GM13976 (cell line): ENCODE results near the gene CNTNAP4.

Source experiments
- DNase-seq: peaks from one replicate; pipeline ENCODE4 v3.0.0; 2012; ENCODE audit warnings: low spot score
- in situ Hi-C: fragments of 300-500 bp; cut with MboI; formaldehyde crosslinking; loops from one replicate; pipeline ENCODE4 v1.12.0; 2022; ENCODE audit warnings: low sequenced_read_pairs, mixed read lengths, inconsistent platforms; ENCODE audit not compliant: unreplicated experiment
- TF ChIP-seq, protein P1 (sequence below): IDR thresholded peaks from 2 replicates; pipeline ENCODE4 v1.5.1; 2012; ENCODE audit warnings: borderline replicate concordance, mild to moderate bottlenecking; ENCODE audit not compliant: insufficient read depth; ENCODE audit errors: extremely low read depth, missing control alignments, control extremely low read depth

Gene CNTNAP4

GRCh38 chr16:76502555-76502954, 225.4 kb downstream of the CNTNAP4 start:
- in situ Hi-C loops: no loop called here
- no peak for DNase-seq
- TF ChIP-seq, protein P1, sequence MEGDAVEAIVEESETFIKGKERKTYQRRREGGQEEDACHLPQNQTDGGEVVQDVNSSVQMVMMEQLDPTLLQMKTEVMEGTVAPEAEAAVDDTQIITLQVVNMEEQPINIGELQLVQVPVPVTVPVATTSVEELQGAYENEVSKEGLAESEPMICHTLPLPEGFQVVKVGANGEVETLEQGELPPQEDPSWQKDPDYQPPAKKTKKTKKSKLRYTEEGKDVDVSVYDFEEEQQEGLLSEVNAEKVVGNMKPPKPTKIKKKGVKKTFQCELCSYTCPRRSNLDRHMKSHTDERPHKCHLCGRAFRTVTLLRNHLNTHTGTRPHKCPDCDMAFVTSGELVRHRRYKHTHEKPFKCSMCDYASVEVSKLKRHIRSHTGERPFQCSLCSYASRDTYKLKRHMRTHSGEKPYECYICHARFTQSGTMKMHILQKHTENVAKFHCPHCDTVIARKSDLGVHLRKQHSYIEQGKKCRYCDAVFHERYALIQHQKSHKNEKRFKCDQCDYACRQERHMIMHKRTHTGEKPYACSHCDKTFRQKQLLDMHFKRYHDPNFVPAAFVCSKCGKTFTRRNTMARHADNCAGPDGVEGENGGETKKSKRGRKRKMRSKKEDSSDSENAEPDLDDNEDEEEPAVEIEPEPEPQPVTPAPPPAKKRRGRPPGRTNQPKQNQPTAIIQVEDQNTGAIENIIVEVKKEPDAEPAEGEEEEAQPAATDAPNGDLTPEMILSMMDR: no peak

DNA sequence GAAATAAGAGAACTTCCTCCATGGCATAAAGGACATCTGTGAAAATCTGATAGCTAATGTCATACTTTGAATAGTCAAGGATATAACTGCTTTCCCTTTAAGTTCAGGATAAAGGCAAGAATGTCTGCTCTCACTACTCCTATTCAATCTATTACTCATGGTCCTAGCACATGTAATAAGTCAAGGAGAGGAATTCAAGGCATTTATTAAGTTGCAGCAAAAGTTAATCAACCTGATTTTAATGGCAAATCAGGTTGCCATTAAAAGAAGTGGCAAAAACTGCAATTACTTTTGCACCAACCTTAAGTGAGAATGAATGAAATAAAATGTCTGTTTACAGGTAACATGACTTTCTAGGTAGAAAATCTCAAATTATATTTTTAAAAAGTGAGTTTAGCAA, 225.9 kb downstream of the CNTNAP4 start:
- DNase-seq: no peak
- in situ Hi-C loops: no loop called here
- TF ChIP-seq, protein P1: no peak

DNA sequence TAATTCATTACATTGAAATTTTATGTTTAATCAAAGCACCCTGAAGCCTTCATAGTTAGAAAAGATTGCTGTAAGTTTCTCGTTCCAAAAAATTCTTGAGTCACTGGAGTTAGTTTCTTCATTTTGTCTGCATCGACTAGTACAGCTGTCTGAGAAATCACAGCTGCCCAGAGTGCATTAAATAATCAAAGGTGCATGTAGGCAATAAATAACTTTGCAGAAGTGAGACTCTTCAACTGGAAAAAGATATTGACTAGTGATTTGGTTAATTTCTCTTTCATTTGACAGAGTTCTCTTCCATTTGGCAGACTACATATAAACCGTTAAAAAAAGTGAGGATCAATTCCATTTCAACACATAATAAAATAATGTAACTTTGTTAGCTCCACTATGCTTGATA, 234.0 kb downstream of the CNTNAP4 start:
- in situ Hi-C loops: no loop called here
- TF ChIP-seq, protein P1: no peak
- no peak for DNase-seq

- DNase-seq: no peak
- in situ Hi-C loops: no loop called here
- TF ChIP-seq, protein P1: no peak
Measured at GRCh38 chr16:76518781-76519180, 241.6 kb downstream of the CNTNAP4 start.

DNA sequence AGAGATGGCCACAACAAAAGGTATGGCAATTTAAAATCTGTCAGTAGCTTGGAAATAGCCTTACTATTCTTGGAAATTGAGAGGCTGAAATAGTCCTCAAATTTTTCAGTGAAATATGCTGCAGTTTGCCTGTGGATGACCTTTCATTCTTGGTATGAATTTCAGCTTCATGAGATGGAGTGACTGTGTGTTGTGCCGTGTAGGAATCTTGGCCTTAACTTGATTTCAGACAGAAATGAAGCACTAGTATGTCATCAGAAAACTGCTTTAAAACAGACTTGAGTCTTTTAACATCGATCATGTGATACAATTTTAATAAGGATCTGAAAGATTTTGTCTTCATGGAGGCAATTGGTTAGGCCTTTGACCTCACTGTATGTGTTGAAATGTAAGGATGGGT, 247.2 kb downstream of the CNTNAP4 start:
- DNase-seq: no peak
- TF ChIP-seq, protein P1: no peak
- in situ Hi-C loops: no loop called here

GRCh38 chr16:76524769-76525168, 247.6 kb downstream of the CNTNAP4 start:
- in situ Hi-C loops: no loop called here
- no peak for DNase-seq
- TF ChIP-seq, protein P1: no peak

DNA sequence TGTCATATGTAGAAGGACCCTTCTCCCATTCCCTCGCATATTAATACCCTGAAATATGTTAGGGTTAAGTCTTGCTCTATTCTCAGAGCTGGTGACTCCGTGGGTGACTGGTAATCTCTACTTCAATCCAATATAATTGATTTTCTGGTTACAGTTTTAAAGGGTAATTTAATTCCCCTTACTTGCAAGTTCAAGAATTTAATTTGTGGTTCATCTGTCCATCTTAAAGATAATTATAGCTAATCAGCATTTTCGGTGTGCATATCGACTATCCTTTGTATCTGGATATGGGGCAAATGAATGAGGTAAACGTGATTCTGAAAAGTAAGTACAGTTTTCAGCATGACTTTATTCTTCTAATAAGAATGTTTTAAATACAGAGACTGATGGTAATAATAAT, 250.0 kb downstream of the CNTNAP4 start:
- in situ Hi-C loops: no loop called here
- no peak for DNase-seq
- TF ChIP-seq, protein P1: no peak
